Measurements from ENCODE around the gene CENPQ.
A peak's percentile ranks its signal among the peaks of the same experiment; 100 is the strongest.
"Not testable (repeated sequence)": the region's sequence is repeated elsewhere in the genome, so short reads cannot be mapped to it uniquely, and the experiment has no call there.

Gene CENPQ

GRCh38 chr6:49462927-49463611 lies at the start of gene CENPQ, which contains the start of gene MMUT:
Gene CENPQ, plus strand, starts transcription at chr6:49463370. Its CDS starts 6,807 bp downstream, at chr6:49470177.
Gene MMUT, minus strand, starts transcription at chr6:49463253. Its CDS starts 3,787 bp downstream, at chr6:49459466.
- peak; percentile 90 for DNase-seq (ENCODE audit: low read depth, low spot score)

- no peak for DNase-seq (ENCODE audit: low read depth, low spot score)
These were observed 47.8 kb upstream of the CENPQ start for GRCh38 chr6:49415358-49415757.

- no peak for DNase-seq (ENCODE audit: low read depth, low spot score)
These were observed 47.0 kb upstream of the CENPQ start for GRCh38 chr6:49416195-49416594.

- no peak for DNase-seq (ENCODE audit: low read depth, low spot score)
These were observed 39.4 kb upstream of the CENPQ start for GRCh38 chr6:49423817-49424216.

- no peak for DNase-seq (ENCODE audit: low read depth, low spot score)
These were observed 33.0 kb upstream of the CENPQ start for GRCh38 chr6:49430187-49430586.

GRCh38 chr6:49430866-49431265 lies 32.3 kb upstream of the CENPQ start:
- DNase-seq (ENCODE audit: low read depth, low spot score) = no peak

- no peak for DNase-seq (ENCODE audit: low read depth, low spot score)
These were observed 9.9 kb upstream of the CENPQ start for GRCh38 chr6:49453221-49453620.

GRCh38 chr6:49454787-49455709 lies 8.1 kb upstream of the CENPQ start:
- no peak for DNase-seq (ENCODE audit: low read depth, low spot score)

- DNase-seq (ENCODE audit: low read depth, low spot score) = no peak
These were observed 5.4 kb upstream of the CENPQ start for GRCh38 chr6:49457771-49458170.

- no peak for DNase-seq (ENCODE audit: low read depth, low spot score)
These were observed 1.1 kb upstream of the CENPQ start for GRCh38 chr6:49462071-49462470.

- DNase-seq (ENCODE audit: low read depth, low spot score) = no peak
These were observed 607 bp upstream of the CENPQ start for GRCh38 chr6:49462599-49462926.

- no peak for DNase-seq (ENCODE audit: low read depth, low spot score)
These were observed 420 bp downstream of the CENPQ start for GRCh38 chr6:49463612-49463967.

GRCh38 chr6:49464691-49465090 lies 1.5 kb downstream of the CENPQ start:
- DNase-seq (ENCODE audit: low read depth, low spot score) = no peak

GRCh38 chr6:49468042-49468441 lies 4.9 kb downstream of the CENPQ start:
- DNase-seq (ENCODE audit: low read depth, low spot score) = no peak

- not testable (repeated sequence) for DNase-seq (ENCODE audit: low read depth, low spot score)
These were observed 13.4 kb downstream of the CENPQ start for GRCh38 chr6:49476564-49476963.

- no peak for DNase-seq (ENCODE audit: low read depth, low spot score)
These were observed 16.3 kb downstream of the CENPQ start for GRCh38 chr6:49479308-49479970.

GRCh38 chr6:49481846-49482245 lies 18.7 kb downstream of the CENPQ start:
- DNase-seq (ENCODE audit: low read depth, low spot score) = not testable (repeated sequence)

- DNase-seq (ENCODE audit: low read depth, low spot score) = not testable (repeated sequence)
These were observed 20.2 kb downstream of the CENPQ start for GRCh38 chr6:49483380-49483779.

- DNase-seq (ENCODE audit: low read depth, low spot score) = no peak
These were observed 27.5 kb downstream of the CENPQ start for GRCh38 chr6:49490633-49491032.

GRCh38 chr6:49497304-49497703 lies 34.1 kb downstream of the CENPQ start:
- no peak for DNase-seq (ENCODE audit: low read depth, low spot score)

GRCh38 chr6:49499126-49499525 lies 36.0 kb downstream of the CENPQ start:
- no peak for DNase-seq (ENCODE audit: low read depth, low spot score)

- no peak for DNase-seq (ENCODE audit: low read depth, low spot score)
These were observed 36.5 kb downstream of the CENPQ start, which contains the start of gene GLYATL3 for GRCh38 chr6:49499623-49500022. Gene GLYATL3, plus strand, starts transcription at chr6:49499923. Its CDS starts 12,068 bp downstream, at chr6:49511991.
